AG09309 (cell line): Measurements from ENCODE around the gene TGM6.

Experiments
- DNase-seq: peaks from one replicate; pipeline ENCODE4 v3.0.0-alpha.2; 2010; ENCODE audit warnings: low read depth
- H3K4me3 ChIP-seq: 2 replicates; pipeline ENCODE4 v1.5.1; 2011; ENCODE audit warnings: mild to moderate bottlenecking, low read depth, low read length, moderate library complexity; ENCODE audit not compliant: control insufficient read depth
- CTCF ChIP-seq: IDR thresholded peaks from 2 replicates; pipeline ENCODE4 v1.5.1; 2011; ENCODE audit warnings: mild to moderate bottlenecking, low read depth, low read length, inconsistent platforms; ENCODE audit not compliant: insufficient read depth, control insufficient read depth; ENCODE audit errors: missing control alignments

TGM6 gene

GRCh38 chr20:2451939-2452732, 71.4 kb downstream of the TGM6 start:
- TF ChIP-seq CTCF = peak; percentile 94
- H3K4me3 ChIP-seq = no peak overlapping the region
- DNase-seq = no peak

- H3K4me3 ChIP-seq = no peak overlapping the region
- TF ChIP-seq CTCF = no peak
- no peak for DNase-seq
Measured at GRCh38 chr20:2453792-2454191, 73.1 kb downstream of the TGM6 start.

GRCh38 chr20:2455771-2456497, 75.2 kb downstream of the TGM6 start:
- no peak overlapping the region for H3K4me3 ChIP-seq

GRCh38 chr20:2458919-2459499, 78.3 kb downstream of the TGM6 start:
- DNase-seq = no peak
- no peak for TF ChIP-seq CTCF
- H3K4me3 ChIP-seq = no peak overlapping the region

More at GRCh38 chr20:2455771-2456497, 75.2 kb downstream of the TGM6 start:
- DNase-seq = no peak
- TF ChIP-seq CTCF = no peak

- no peak for TF ChIP-seq CTCF
- no peak overlapping the region for H3K4me3 ChIP-seq
- DNase-seq = no peak
Measured at GRCh38 chr20:2459981-2460751, 79.5 kb downstream of the TGM6 start.

GRCh38 chr20:2460752-2461424, 80.2 kb downstream of the TGM6 start:
- no peak for DNase-seq
- H3K4me3 ChIP-seq = no peak overlapping the region
- TF ChIP-seq CTCF = no peak
